Motor neuron (in vitro differentiated cells): ENCODE measurements around the gene FCHSD2. TPM values are rescaled to one million over a fixed set of nuclear protein-coding genes. Genes with fewer than 3 reads are reported as not detected.
A peak's percentile ranks its signal among the peaks of the same experiment; 100 is the strongest.
"Not testable (repeated sequence)": the region's sequence is repeated elsewhere in the genome, so short reads cannot be mapped to it uniquely, and the experiment has no call there.

ENCODE experiments used
- ATAC-seq, 8 experiments: fragments of 200-7000 bp; cut with Tn5 transposase; replicated peaks in 6 of 8; 2 replicates each; pipeline ENCODE4 v1.8.0; 2021; ENCODE audit warnings: mild to moderate bottlenecking in 8 of 8, moderate library complexity in 8 of 8
- H3K27ac ChIP-seq, 2 donors: fragments of 250-450 bp; sonication (Bioruptor Pico); 2 replicates each; pipeline ENCODE4 v1.9.0; 2021; ENCODE audit warnings: antibody characterized with exemption in 2 of 2, mild to moderate bottlenecking in 2 of 2, moderate library complexity in 1 of 2
- H3K4me1 ChIP-seq, 2 donors: fragments of 250-450 bp; sonication (Bioruptor Pico); replicated peaks in 1 of 2; 2 replicates each; pipeline ENCODE4 v1.6.1; 2021; ENCODE audit warnings: antibody characterized with exemption in 2 of 2, mild to moderate bottlenecking in 2 of 2, moderate library complexity in 1 of 2
- H3K4me3 ChIP-seq, 5 donors: fragments of 250-450 bp; sonication (Bioruptor Pico); 2 replicates each; pipeline ENCODE4 v1.9.0; 2021; ENCODE audit warnings: antibody characterized with exemption in 5 of 5, mild to moderate bottlenecking in 5 of 5, moderate library complexity in 4 of 5
- WGBS, 10 experiments: fragments of 450-650 bp; shearing (Covaris generic); methylation state at CpG; one replicate each; pipeline ENCODE4 v1.0.0; 2022; 5-methylcytosine and 5-hydroxymethylcytosine counted together
- in situ Hi-C, 9 experiments: fragments of 400-800 bp; cut with MboI; loops; one replicate each; pipeline ENCODE4 v1.15.0; 2021; ENCODE audit warnings: low sequenced_read_pairs in 9 of 9, low pct_unique_long_range_greater_than_20kb in 2 of 9; ENCODE audit not compliant: unreplicated experiment in 9 of 9
- total RNA-seq, 8 experiments: library from RNA; unstranded; fragments of 300-600 nt; gene quantifications; 2 replicates each; pipeline versions ENCODE4 v1.2.3 to v1.2.4, GENCODE V29; 2022

The FCHSD2 gene
- total RNA-seq, 8 experiments from 2014 or later, result 11.6 to 22.1 (median 18.0) TPM

- in situ Hi-C loops, result no loop called here
- peak in 2 of 8 experiments; percentile 45 to 92 for ATAC-seq
- Histone ChIP-seq H3K4me3 (no peak overlapping the region), H3K4me1 (peaks cover 0 to 3% of the 10 kb centered on the region in 2 donors), H3K27ac (no peak overlapping the region)
Observed at GRCh38 chr11:72985645-72986044, 156.5 kb downstream of the FCHSD2 start.

GRCh38 chr11:72984453-72985077, 157.6 kb downstream of the FCHSD2 start:
- in situ Hi-C loops, result no loop called here
- Histone ChIP-seq H3K4me3 (no peak overlapping the region), H3K4me1 (peaks cover 0 to 3% of the 10 kb centered on the region in 2 donors), H3K27ac (no peak overlapping the region)
- ATAC-seq, result no peak
- 56 to 88% (median 74%) methylated on average over 1 to 3 of the region's 3 CpGs; no CpG with 5 or more reads in 2 of the 10 experiments for WGBS, 10 experiments

- no peak for ATAC-seq
- 88 to 100% (median 96%) methylated on average over 1 to 2 of the region's 2 CpGs for WGBS, 10 experiments
- in situ Hi-C loops, result no loop called here
- Histone ChIP-seq H3K4me1 (peaks cover 0 to 3% of the 10 kb centered on the region in 2 donors), H3K4me3 (no peak overlapping the region), H3K27ac (no peak overlapping the region)
Observed at GRCh38 chr11:72983560-72983959, 158.6 kb downstream of the FCHSD2 start.

DNA sequence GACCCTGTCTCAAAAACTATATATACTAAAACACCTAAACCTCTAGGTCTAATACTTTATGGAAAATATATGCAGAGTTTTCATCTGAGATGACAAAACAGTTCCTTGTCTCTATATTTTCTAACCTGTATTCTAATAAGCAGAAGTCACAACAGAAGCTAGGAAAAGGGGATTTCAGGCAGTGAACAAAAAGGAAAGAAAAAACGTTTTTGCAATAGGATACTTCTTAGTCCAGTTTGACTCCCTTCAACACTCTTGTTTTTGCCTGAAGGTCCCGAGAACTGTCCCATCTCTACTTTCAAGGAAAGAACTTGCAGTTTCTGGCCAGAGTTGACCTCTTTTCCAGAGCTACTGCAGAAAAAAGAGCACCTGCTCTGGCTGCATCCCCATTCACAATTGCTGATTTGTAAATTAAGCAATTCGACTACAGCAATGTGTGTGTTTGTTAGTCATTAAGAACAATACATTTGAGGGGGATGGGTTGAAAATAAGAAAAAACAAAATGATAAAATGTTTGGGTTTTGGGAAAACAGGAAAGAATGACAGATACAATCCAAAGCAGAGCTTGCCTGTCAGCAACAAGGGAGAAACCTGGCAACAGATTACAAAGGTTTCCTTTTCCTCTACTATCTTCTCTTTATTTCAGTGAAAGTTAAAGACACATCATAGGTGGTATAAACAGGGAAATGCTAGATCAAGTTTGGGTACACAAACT, 160.0 kb downstream of the FCHSD2 start:
- WGBS, 10 experiments, result 0 to 100% (median 49%) methylated on average over 1 to 3 of the region's 3 CpGs

GRCh38 chr11:72981080-72981479, 161.0 kb downstream of the FCHSD2 start:
- peaks cover 0 to 3% of the 10 kb centered on the region in 2 donors for H3K4me1 ChIP-seq
- no peak overlapping the region for H3K27ac ChIP-seq
- ATAC-seq, result no peak
- 57 to 100% (median 89%) methylated on average over 1 of the region's 1 CpG; no CpG with 5 or more reads in 3 of the 10 experiments for WGBS, 10 experiments
- H3K4me3 ChIP-seq, result no peak overlapping the region
- in situ Hi-C loops, result no loop called here

More for the DNA sequence above, 160.0 kb downstream of the FCHSD2 start:
- Histone ChIP-seq H3K4me1 (peaks cover 0 to 3% of the 10 kb centered on the region in 2 donors), H3K4me3 (no peak overlapping the region), H3K27ac (no peak overlapping the region)
- in situ Hi-C loops, result no loop called here
- ATAC-seq, result no peak

- H3K27ac ChIP-seq, in situ Hi-C loops, H3K4me3 ChIP-seq, H3K4me1 ChIP-seq, ATAC-seq: not testable (repeated sequence)
- 100% methylated on average over 1 of the region's 2 CpGs; no CpG with 5 or more reads in 4 of the 10 experiments for whole genome bisulfite sequencing, 10 experiments
Observed at GRCh38 chr11:72977782-72978181, 164.3 kb downstream of the FCHSD2 start.

DNA sequence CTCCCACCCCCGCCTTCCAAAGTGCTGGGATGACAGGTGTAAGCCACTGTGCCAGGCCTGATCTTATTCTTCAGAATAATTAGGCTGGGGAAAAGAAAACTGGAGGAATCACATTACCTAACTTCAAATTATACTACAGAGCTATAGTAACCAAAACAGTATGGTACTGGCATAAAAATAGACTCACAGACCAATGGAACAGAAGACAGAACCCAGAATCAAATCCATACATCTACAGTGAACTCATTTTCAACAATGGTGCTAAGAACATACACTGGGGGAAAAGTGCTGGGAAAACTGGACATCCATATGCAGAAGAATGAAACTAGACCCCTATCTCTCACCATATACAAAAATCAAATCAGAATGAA, 165.6 kb downstream of the FCHSD2 start:
- WGBS, 10 experiments, result 100% methylated on average over 1 of the region's 1 CpG; no CpG with 5 or more reads in 6 of the 10 experiments
- H3K4me1 ChIP-seq, H3K4me3 ChIP-seq, H3K27ac ChIP-seq, in situ Hi-C loops, ATAC-seq: not testable (repeated sequence)

DNA sequence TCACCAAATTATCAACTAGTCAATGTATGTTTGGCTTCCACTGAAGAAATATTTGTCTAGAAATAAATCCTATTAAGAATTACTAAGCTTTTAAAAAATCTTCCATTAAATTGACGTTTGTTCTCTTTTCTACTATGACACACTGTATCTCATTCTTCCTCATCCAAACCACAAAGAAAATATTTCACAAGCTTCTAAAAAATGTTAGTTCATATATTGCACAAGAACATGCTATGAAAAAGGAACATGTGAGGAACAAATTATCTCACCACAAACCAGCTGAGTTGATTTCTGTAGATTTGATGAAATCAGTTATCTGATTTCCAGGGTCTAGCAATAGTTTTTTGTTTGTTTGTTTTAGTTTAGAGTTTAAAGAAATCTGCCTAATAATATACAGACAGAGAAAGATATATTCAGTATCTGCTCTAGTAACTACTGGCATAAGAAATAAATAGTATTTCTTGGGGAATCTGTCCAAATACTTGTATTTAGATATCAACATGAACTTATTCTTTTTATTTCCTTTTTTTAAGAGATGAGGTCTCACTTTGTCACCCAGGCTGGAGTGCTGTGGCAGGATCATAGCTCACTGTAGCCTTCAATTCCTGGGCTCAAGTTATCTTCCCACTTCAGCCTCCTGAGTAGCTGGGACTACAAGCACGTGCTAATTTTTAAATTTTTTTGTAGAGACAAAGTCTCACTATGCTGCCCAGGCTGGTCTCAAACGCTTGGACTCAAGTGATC, 166.2 kb downstream of the FCHSD2 start:
- Histone ChIP-seq H3K4me1 (no peaks in the 10 kb centered on the region), H3K4me3 (no peak overlapping the region), H3K27ac (no peak overlapping the region)
- 33 to 100% (median 83%) methylated on average over 1 to 2 of the region's 3 CpGs for WGBS, 10 experiments
- in situ Hi-C loops, result no loop called here
- no peak for ATAC-seq

DNA sequence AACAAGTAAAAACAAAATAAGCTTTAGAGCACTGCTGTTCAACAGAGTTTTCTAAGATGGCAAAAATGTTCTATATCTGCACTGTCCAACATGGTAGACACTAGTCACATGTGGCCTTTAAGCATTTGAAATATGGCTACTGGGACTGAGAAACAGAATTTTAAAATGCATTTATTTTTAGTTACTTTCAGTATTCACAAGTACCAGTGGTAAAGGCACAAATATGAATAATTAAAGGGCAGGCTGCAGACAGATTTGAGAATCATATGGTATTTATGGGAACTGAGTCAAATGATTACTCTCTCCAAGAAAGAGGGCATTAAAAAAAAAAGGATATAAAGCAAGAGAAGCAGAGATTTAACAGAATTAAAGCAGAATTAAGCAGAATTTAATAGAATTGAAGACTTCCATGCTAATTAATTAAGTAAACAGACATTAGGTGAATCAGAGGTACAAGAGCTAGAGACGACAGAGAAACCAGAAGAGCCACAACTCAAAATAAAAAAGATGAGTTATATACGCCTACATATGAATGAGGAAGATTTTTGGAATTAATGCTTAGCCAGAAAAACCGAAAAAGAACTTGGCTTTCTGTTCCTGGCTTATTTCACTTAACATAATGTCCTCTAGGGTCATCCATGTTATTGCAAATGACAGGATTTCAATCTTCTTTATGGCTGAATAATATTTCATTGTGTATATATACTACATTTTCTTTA, 167.5 kb downstream of the FCHSD2 start:
- Histone ChIP-seq H3K4me1 (peaks cover 0 to 4% of the 10 kb centered on the region in 2 donors), H3K27ac (no peak overlapping the region), H3K4me3 (no peak overlapping the region)
- ATAC-seq, result no peak
- in situ Hi-C loops, result no loop called here
- 51 to 97% (median 83%) methylated on average over 3 of the region's 3 CpGs; no CpG with 5 or more reads in 2 of the 10 experiments for WGBS, 10 experiments

DNA sequence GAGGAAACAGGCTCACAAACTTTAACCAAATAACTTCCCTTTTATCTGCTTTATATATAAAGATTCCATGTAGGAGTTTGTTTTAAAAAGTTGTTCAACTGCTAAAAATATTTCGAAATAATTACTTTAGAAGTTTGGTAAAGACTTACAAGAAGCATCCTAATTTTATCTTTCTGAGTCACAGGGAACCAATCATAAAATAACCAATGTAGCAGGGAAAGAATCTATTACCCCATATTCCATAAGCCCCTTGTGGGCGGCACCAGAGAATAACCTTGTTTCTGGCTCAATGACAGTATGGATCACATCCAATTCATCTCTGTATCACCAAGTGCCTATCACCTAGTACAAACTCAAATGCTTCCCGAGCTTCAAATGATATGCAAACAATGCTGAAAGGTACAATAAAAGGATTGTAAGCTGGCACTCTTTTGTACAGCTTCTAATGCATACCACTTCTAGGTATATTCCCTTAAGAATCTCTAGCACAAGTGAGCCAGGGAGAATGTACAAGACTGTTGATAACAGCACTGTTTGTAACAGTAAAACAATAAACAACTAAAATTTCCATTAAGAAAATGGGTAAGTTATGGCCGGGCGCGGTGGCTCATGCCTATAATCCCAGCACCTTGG, 169.5 kb downstream of the FCHSD2 start:
- no peak overlapping the region for H3K27ac ChIP-seq
- in situ Hi-C loops, result no loop called here
- WGBS, 10 experiments, result 49 to 100% (median 84%) methylated on average over 1 to 6 of the region's 6 CpGs
- peaks cover 0 to 4% of the 10 kb centered on the region in 2 donors for H3K4me1 ChIP-seq
- ATAC-seq, result no peak
- no peak overlapping the region for H3K4me3 ChIP-seq

- Histone ChIP-seq H3K4me3 (no peak overlapping the region), H3K4me1 (peaks cover 0 to 4% of the 10 kb centered on the region in 2 donors), H3K27ac (no peak overlapping the region)
- WGBS, 10 experiments, result 77 to 100% (median 93%) methylated on average over 2 to 6 of the region's 6 CpGs
- in situ Hi-C loops, result no loop called here
- ATAC-seq, result no peak
Observed at GRCh38 chr11:72971192-72971967, 170.7 kb downstream of the FCHSD2 start.

DNA sequence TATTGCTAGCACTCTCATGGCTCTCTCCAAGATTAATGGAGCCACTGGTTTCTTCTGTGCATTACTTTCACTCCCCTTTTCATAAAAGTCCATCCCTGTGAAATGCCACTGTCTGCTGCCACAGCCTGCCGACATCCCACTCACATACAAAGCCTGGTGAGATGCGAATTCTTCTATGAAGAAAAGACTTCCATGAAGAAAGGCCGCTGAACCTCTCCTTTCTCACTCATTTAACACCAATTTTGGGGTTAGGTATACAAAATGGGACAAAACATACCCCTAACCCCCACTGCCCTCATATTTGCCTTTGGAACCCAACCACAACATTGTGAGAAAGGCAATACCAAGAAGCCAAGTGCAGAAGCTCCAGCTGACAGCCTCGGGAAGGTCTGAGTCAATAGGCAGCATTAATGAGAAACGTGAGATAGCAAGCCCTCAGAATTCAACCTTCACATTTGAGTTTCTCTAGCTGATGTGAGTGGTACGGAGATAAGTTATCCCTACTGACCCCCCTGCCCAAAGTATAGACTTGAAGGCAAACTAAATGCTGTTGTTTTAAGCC, 171.5 kb downstream of the FCHSD2 start:
- Histone ChIP-seq H3K4me3 (no peak overlapping the region), H3K4me1 (peaks cover 0 to 4% of the 10 kb centered on the region in 2 donors), H3K27ac (no peak overlapping the region)
- 58 to 100% (median 89%) methylated on average over 2 to 6 of the region's 6 CpGs for WGBS, 10 experiments
- in situ Hi-C loops, result no loop called here
- no peak for ATAC-seq
